ENCODE data around the gene CCDC159. TPM values are rescaled to one million over a fixed set of nuclear protein-coding genes. Genes with fewer than 3 reads are reported as not detected.
"Not testable (repeated sequence)": the region's sequence is repeated elsewhere in the genome, so short reads cannot be mapped to it uniquely, and the experiment has no call there.

The CCDC159 gene
- total and polyA plus RNA-seq, 4 experiments from 2014 or later, result 9.2 to 91.8 (median 53.8) TPM

DNA sequence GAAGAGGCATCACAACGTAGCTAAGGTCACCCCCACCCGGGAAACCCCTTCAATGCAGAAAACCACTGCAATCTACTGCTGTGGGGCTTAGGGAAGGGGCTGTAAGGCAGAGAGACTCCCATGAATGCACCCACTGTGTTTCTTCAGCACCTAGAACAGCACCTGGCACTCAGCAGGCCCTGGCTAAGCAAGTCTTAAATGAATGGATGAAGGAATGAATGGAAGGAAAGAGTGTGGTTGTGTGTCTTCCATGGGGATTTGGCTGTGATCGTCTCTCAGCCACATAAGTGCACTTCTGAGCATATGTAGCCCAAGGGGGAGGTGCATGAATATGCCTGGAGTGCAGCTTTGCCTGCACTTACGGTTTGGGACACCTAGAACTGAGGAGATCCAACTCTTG lies 2.9 kb downstream of the CCDC159 start:
- intact Hi-C loops (cut with micrococcal nuclease), result no loop called here
- no peak overlapping the region for H3K4me3 ChIP-seq (ENCODE audit: low read length in 2 of 2)
- peaks cover 5 to 7% of the 10 kb centered on the region in 2 donors for H3K36me3 Mint-ChIP-seq
- H3K27ac ChIP-seq (ENCODE audit: low read depth, low read length), result no peak overlapping the region
- no peaks in the 10 kb centered on the region for H3K27me3 Mint-ChIP-seq
- ChIA-PET CTCF (ENCODE audit: partially characterized antibody) (interaction anchor here (0.6 to 0.7 kb wide), 2 partner anchors 34 to 174 kb away, joined by 3 read pairs; no protein-coding TSS in a partner anchor), POLR2A (ENCODE audit: partially characterized antibody) (interaction anchor here (1.1 to 1.8 kb wide), 3 partner anchors 25 to 26 kb away, joined by 3 to 5 read pairs (median 5); partner anchors contain the start of gene SWSAP1)
- no peaks in the 10 kb centered on the region for H3K36me3 ChIP-seq (ENCODE audit: insufficient read depth, low read length)
- H3K9me3 Mint-ChIP-seq, result peaks cover 0 to 6% (median 0%) of the 10 kb centered on the region in 8 donors
- DNase-seq, result no peak
- no peak overlapping the region for H3K27ac Mint-ChIP-seq
- no peaks in the 10 kb centered on the region for H3K9me3 ChIP-seq (ENCODE audit: control insufficient read depth in 1 of 2, low read length in 2 of 2)
- H3K4me1 ChIP-seq (ENCODE audit: insufficient read depth, low read length), result peaks cover 17% of the 10 kb centered on the region
- no peak overlapping the region for H3K4me3 Mint-ChIP-seq
- no peaks in the 10 kb centered on the region for H3K27me3 ChIP-seq (ENCODE audit: insufficient read depth, low read length)
- H3K4me1 Mint-ChIP-seq, result peaks cover 17 to 34% (median 26%) of the 10 kb centered on the region in 4 donors

DNA sequence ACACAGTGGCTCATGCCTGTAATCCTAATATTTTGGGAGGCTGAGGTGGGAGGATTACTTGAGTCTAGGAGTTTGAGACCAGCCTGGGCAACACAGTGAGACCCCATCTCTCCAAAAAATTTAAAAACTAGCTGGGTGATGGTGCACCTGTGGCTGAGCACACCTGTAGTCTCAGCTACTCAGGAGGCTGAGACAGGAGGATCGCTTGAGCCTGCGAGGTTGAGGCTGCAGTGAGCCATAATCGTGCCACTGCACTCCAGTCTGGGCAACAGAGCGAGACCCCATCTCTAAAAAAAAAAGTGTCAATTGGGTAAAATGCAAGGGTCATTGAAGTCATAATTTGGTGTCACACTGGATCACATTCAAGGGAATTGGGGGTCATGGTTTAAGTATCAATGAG lies 7.8 kb downstream of the CCDC159 start:
- H3K36me3 ChIP-seq (ENCODE audit: insufficient read depth, low read length); DNase-seq; intact Hi-C loops (cut with micrococcal nuclease); H3K36me3 Mint-ChIP-seq; H3K27ac ChIP-seq (ENCODE audit: low read depth, low read length); H3K27me3 Mint-ChIP-seq; H3K9me3 ChIP-seq (ENCODE audit: control insufficient read depth in 1 of 2, low read length in 2 of 2); H3K27me3 ChIP-seq (ENCODE audit: insufficient read depth, low read length); H3K9me3 Mint-ChIP-seq; H3K4me3 ChIP-seq (ENCODE audit: low read length in 2 of 2): not testable (repeated sequence)
- Mint-ChIP-seq H3K27ac (peak overlapping the region in 3 of 7 donors; percentile 35 to 85 (median 70)), H3K4me1 (peaks cover 9 to 23% (median 11%) of the 10 kb centered on the region in 4 donors), H3K4me3 (peak overlapping the region in 6 of 8 donors; percentile 27 to 54 (median 49))
- H3K4me1 ChIP-seq (ENCODE audit: insufficient read depth, low read length), result peaks cover 11% of the 10 kb centered on the region
- ChIA-PET POLR2A (ENCODE audit: partially characterized antibody) (interaction anchor here (1.3 kb wide), 1 partner anchor 21 kb away, joined by 5 read pairs; the partner anchor contains the start of gene SWSAP1), CTCF (ENCODE audit: partially characterized antibody) (interaction anchor here (0.7 kb wide), 1 partner anchor 29 kb away, joined by 3 read pairs; no protein-coding TSS in a partner anchor)

DNA sequence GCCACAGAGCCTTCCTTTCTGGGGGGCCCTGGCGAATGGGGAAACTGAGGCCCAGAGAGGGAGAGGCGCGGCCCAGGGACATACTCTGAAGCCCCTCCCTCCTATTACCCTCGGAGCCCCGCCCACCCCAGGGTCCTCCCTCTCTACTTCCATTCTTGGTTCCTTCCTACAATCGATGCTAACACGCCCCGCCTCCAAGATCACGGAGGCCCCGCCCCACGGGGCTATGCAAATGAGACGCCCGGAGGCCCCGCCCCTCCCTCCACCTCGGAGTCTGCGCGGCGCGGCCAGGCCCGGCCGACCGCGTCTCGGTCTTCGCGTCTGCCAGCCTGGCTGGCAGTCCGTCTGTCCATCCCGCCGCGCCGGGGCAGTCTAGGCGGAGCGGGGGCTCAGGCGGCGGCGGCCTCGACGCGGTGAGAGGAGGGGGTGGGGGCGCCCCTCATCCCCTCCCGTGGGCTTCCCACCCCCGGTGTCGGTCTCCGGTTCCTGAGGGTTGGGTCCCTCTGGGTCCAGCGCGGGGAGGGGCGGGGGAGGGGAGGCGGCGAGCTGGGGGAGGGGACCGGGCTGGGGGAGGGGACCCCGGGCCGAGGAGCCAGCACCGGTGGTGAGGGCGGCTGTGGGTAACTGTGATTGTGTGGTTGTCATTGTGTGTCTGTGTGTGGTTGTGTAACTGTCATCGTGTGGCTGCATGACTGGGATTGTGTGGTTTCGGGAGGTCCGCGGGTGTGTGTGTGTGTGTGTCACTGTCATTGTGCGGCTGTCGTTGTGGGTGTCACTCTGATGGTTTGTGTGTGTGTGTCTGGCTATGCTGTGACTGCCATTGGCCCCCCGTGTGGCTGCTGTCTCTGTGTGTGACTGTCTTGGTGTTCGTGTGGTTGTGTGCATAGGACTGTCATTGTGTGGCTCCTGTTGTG lies 9.1 kb downstream of the CCDC159 start, which contains the start of gene PLPPR2:
PLPPR2 (plus strand) TSS at position 273 of the 914 bp plus-strand sequence. CDS start 2,242 bp downstream, outside the sequence.
- no peaks in the 10 kb centered on the region for H3K36me3 Mint-ChIP-seq
- Histone ChIP-seq H3K4me3 (ENCODE audit: low read length in 2 of 2) (peak within 1 kb of the TSS in 1 of 2 donors; percentile 41), H3K36me3 (ENCODE audit: insufficient read depth, low read length) (no peaks in the 10 kb centered on the region), H3K9me3 (ENCODE audit: control insufficient read depth in 1 of 2, low read length in 2 of 2) (no peaks in the 10 kb centered on the region), H3K4me1 (ENCODE audit: insufficient read depth, low read length) (peaks cover 11% of the 10 kb centered on the region), H3K27ac (ENCODE audit: low read depth, low read length) (no peak within 1 kb of the TSS), H3K27me3 (ENCODE audit: insufficient read depth, low read length) (no peaks in the 10 kb centered on the region)
- H3K4me1 Mint-ChIP-seq, result peaks cover 9 to 23% (median 11%) of the 10 kb centered on the region in 4 donors
- intact Hi-C loops (cut with micrococcal nuclease), result no loop called here
- DNase-seq, result peak; percentile 79 to 91 (median 81)
- no peaks in the 10 kb centered on the region for H3K27me3 Mint-ChIP-seq
- H3K9me3 Mint-ChIP-seq, result no peaks in the 10 kb centered on the region
- POLR2A ChIA-PET (ENCODE audit: partially characterized antibody), result interaction anchor here (0.6 kb wide), 1 partner anchor 19 kb away, joined by 3 read pairs; the partner anchor contains the start of gene SWSAP1
- peak within 1 kb of the TSS in 6 of 7 donors; percentile 11 to 91 (median 68) for H3K27ac Mint-ChIP-seq
- CTCF ChIA-PET (ENCODE audit: partially characterized antibody), result no interaction called here
- peak within 1 kb of the TSS; percentile 64 to 86 (median 78) for H3K4me3 Mint-ChIP-seq

DNA sequence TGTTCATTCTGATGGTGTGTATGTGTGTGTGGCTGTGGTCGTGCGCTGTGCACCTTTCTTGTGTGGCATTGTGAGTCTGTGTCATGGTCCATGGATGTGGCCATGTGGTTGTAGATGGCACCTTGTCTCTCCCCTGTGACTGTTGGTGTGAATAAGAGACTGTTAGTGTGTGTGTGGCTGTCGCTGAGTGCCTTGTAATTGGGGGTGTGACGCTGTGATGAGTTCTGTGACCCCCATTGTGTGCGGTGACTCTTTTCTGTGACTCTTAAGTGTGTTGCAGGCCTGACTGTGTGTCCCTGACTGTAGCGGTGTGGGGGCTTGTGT lies 9.7 kb downstream of the CCDC159 start:
- Histone ChIP-seq H3K27me3 (ENCODE audit: insufficient read depth, low read length) (no peaks in the 10 kb centered on the region), H3K36me3 (ENCODE audit: insufficient read depth, low read length) (no peaks in the 10 kb centered on the region), H3K9me3 (ENCODE audit: control insufficient read depth in 1 of 2, low read length in 2 of 2) (no peaks in the 10 kb centered on the region), H3K4me1 (ENCODE audit: insufficient read depth, low read length) (peaks cover 11% of the 10 kb centered on the region), H3K4me3 (ENCODE audit: low read length in 2 of 2) (peak overlapping the region in 1 of 2 donors; percentile 41), H3K27ac (ENCODE audit: low read depth, low read length) (no peak overlapping the region)
- Mint-ChIP-seq H3K27ac (peak overlapping the region in 6 of 7 donors; percentile 11 to 91 (median 48)), H3K4me1 (peaks cover 9 to 23% (median 11%) of the 10 kb centered on the region in 4 donors), H3K27me3 (no peaks in the 10 kb centered on the region), H3K36me3 (no peaks in the 10 kb centered on the region), H3K4me3 (peak overlapping the region; percentile 64 to 86 (median 78)), H3K9me3 (no peaks in the 10 kb centered on the region)
- no peak for DNase-seq
- ChIA-PET CTCF (ENCODE audit: partially characterized antibody) (no interaction called here), POLR2A (ENCODE audit: partially characterized antibody) (no interaction called here)
- intact Hi-C loops (cut with micrococcal nuclease), result no loop called here

DNA sequence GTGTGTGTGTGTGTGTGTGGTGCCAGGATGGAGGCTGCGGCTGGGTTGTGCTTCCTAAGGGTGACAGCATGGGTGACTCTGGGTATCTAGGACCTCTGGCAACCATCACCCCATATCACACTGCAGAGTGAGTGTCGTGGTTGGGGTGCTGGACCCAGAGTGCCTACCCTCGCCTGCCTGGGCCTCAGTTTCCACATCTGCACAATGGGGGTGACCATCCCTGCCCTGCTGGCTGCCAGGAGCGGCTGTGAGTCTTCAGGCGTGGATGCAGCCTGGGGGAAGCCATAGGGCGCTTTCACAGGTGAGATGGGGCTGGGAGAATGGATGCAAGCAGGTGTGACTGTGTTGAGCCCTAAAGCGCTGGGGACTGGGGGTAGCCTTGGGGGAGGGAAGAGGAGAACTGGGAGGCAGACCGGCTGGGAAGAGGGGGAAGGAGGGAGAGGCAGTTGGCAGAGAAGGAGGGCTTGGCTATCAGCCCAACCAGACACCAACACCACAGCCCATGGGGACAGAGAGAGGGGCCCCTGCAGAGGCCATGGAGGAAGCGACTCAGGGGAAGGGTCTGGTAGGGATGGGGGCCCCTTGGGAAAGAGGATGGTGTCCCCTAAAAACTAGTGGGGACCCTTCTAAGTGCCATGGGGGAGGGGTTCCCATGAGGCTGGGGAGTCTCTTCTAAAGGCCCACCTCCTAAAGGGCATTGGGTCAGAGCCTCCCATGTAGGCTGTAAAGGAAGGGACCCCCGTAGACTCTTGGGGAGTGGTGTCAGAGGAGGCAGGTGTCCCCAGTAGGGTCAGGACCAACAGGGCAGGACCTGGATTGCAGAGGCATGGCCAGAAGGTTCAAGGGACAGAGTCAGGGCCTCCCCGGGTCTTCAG lies 10.6 kb downstream of the CCDC159 start:
- ChIA-PET CTCF (ENCODE audit: partially characterized antibody) (no interaction called here), POLR2A (ENCODE audit: partially characterized antibody) (interaction anchor here (1.6 kb wide), 1 partner anchor 24 kb away, joined by 3 read pairs; no protein-coding TSS in a partner anchor)
- DNase-seq, result no peak
- H3K4me3 Mint-ChIP-seq, result peak overlapping the region in 5 of 8 donors; percentile 64 to 86 (median 85)
- intact Hi-C loops (cut with micrococcal nuclease), result no loop called here
- peaks cover 11% of the 10 kb centered on the region for H3K4me1 ChIP-seq (ENCODE audit: insufficient read depth, low read length)
- H3K27ac Mint-ChIP-seq, result peak overlapping the region in 2 of 7 donors; percentile 35 to 44
- H3K27ac ChIP-seq (ENCODE audit: low read depth, low read length), result no peak overlapping the region
- H3K36me3 Mint-ChIP-seq, result no peaks in the 10 kb centered on the region
- H3K9me3 ChIP-seq (ENCODE audit: control insufficient read depth in 1 of 2, low read length in 2 of 2), result no peaks in the 10 kb centered on the region
- H3K27me3 ChIP-seq (ENCODE audit: insufficient read depth, low read length), result no peaks in the 10 kb centered on the region
- no peaks in the 10 kb centered on the region for H3K36me3 ChIP-seq (ENCODE audit: insufficient read depth, low read length)
- H3K27me3 Mint-ChIP-seq, result no peaks in the 10 kb centered on the region
- H3K4me3 ChIP-seq (ENCODE audit: low read length in 2 of 2), result no peak overlapping the region
- H3K9me3 Mint-ChIP-seq, result no peaks in the 10 kb centered on the region
- peaks cover 9 to 23% (median 11%) of the 10 kb centered on the region in 4 donors for H3K4me1 Mint-ChIP-seq

DNA sequence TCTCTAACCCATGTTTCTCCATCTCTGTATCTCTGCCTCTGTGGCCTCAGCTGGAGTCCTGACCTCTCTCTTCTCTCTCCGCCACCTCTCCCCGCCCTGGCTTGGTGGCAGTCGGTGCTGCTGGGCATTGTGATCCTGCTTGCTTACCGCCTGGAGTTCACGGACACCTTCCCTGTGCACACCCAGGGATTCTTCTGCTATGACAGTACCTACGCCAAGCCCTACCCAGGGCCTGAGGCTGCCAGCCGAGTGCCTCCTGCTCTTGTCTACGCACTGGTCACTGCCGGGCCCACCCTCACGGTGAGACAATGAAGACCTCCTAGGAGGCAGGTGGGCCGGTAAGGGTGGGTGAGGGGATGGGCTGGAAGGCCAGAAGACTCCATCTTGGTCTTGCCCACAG lies 13.1 kb downstream of the CCDC159 start:
- Mint-ChIP-seq H3K27ac (no peak overlapping the region), H3K4me1 (peaks cover 9 to 19% (median 10%) of the 10 kb centered on the region in 4 donors), H3K4me3 (no peak overlapping the region), H3K36me3 (peaks cover 0 to under 1% of the 10 kb centered on the region in 2 donors), H3K9me3 (no peaks in the 10 kb centered on the region), H3K27me3 (no peaks in the 10 kb centered on the region)
- DNase-seq, result no peak
- ChIA-PET CTCF (ENCODE audit: partially characterized antibody) (interaction anchor here (1.1 kb wide), 1 partner anchor 21 kb away, joined by 3 read pairs; no protein-coding TSS in a partner anchor), POLR2A (ENCODE audit: partially characterized antibody) (interaction anchor here (2.0 kb wide), 1 partner anchor 15 kb away, joined by 5 read pairs; the partner anchor contains the start of gene SWSAP1)
- Histone ChIP-seq H3K4me3 (ENCODE audit: low read length in 2 of 2) (no peak overlapping the region), H3K4me1 (ENCODE audit: insufficient read depth, low read length) (peaks cover 11% of the 10 kb centered on the region), H3K27ac (ENCODE audit: low read depth, low read length) (no peak overlapping the region), H3K27me3 (ENCODE audit: insufficient read depth, low read length) (no peaks in the 10 kb centered on the region), H3K9me3 (ENCODE audit: control insufficient read depth in 1 of 2, low read length in 2 of 2) (no peaks in the 10 kb centered on the region), H3K36me3 (ENCODE audit: insufficient read depth, low read length) (no peaks in the 10 kb centered on the region)
- intact Hi-C loops (cut with micrococcal nuclease), result no loop called here

Measured in CD4-positive, alpha-beta memory T cell (primary cell).